Neural cell (in vitro differentiated cells): Measurements from ENCODE around the gene SIX6. TPM values are rescaled to one million over a fixed set of nuclear protein-coding genes. Genes with fewer than 3 reads are reported as not detected.

Experiments used
- polyA plus RNA-seq: library from polyadenylated mRNA; depleted of rRNA; stranded (reverse); fragments of >200 nt; gene quantifications from 2 replicates; pipeline ENCODE4 v1.2.3, GENCODE V29; 2014
- small RNA-seq, 3 experiments: library from RNA; depleted of rRNA; stranded (forward); fragments of <200 nt; gene quantifications; one replicate each; pipeline ENCODE3, GENCODE V24; 2012

The SIX6 gene
- polyA plus RNA-seq, 1 donor from 2014 or later: not detected

Small RNAs within 50 kb of the gene (small RNA-seq; reads per million reads assigned to genes)
- gene AL049874.4: 0 reads per million in 3 experiments

Other genes with a start within 250 kb of the SIX6 start
- 0.12 TPM in 1 of 2 replicates, not detected in the other for gene C14orf39, start 23.1 kb upstream of the SIX6 start, polyA plus RNA-seq
- gene SIX1, start 140.3 kb downstream of the SIX6 start, polyA plus RNA-seq: not detected in 2 replicates
- 1.1 and 1.3 TPM in 2 replicates for gene SIX4, start 215.2 kb downstream of the SIX6 start, polyA plus RNA-seq
- gene MNAT1, start 225.6 kb downstream of the SIX6 start, polyA plus RNA-seq: 82.8 and 104 TPM in 2 replicates